Stimulated activated CD8-positive, alpha-beta memory T cell treated with anti-CD3 and anti-CD28 coated beads, Interleukin-12 subunit alpha, Interleukin-12 subunit beta, amount 100 ng/mL, for 24 hours (primary cell): ENCODE results near the gene ZDHHC7.
A peak's percentile ranks its signal among the peaks of the same experiment; 100 is the strongest.

Experiments used
- DNase-seq: peaks from one replicate; pipeline ENCODE4 v3.0.0-alpha.2; 2020; ENCODE audit errors: extremely low read depth

Gene ZDHHC7

GRCh38 chr16:84964386-84965128 is 46.8 kb downstream of the ZDHHC7 start:
- no peak for DNase-seq

DNA sequence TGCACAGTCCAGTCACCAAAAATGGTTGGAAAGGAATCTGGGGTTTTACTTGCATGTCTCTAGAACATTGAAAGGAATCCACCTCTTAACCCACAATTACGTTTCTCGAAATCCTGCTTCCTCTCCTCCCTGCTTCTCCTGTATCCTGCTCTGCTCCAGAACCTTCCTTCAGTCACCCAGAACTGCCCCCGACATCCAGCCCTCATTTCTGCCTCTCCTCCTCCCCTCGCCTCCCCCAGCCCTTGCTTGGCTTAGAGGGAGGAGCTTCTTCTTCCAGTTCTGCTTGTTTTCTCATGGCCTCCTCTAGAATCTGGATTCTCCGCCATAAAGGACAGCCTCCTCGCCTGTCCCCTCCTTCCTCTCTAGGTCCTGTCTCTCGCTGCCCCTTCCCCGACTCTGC is 48.3 kb downstream of the ZDHHC7 start:
- DNase-seq = no peak

DNA sequence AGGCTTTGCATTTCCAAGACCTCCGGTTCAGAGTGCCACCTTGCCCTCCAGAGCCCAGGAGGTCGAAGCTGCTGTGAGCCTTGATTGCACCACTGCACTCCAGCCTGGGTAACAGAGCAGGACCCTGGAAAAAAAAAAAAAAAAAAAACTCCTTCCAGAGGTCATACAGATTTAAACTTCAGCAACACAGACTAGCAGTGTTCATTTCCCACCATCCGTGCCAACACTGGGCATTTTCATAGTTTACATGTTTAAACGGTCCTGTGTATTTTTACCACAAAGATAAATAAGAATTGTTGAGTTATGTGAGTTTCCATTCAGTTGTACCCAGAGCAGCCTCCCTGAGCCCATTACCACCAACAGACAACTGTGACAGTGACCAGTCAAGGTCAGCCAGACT is 50.4 kb downstream of the ZDHHC7 start:
- no peak for DNase-seq

DNA sequence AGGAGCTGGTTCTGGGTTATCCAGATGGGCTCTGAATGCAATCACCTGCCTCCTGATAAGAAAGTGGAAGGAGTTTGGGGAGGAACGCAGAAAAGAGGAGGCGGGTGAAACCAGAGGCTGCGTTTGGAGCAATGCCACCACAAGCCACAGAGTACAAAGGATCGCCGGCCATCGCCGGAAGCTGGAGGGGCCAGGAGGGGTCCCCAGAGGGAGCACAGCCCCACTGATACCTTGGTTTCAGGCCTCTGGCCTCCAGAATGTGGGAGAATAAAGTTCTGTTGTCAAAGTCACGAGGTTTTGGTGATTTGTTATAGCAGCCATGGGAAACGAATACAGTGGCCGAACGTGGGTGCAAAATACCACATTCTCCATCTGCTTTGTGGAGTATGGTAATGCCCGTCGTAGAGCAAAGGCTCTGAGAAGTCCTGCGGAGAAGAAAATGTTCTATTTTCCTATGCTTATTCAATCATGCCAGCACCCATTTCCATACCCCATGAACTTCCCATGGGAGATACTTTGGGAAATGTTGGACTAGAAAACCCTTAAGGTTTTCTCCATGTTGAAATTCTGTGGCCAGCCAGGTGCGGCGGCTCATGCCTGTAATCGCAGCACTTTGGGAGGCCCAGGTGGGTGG is 51.4 kb downstream of the ZDHHC7 start:
- no peak for DNase-seq

DNA sequence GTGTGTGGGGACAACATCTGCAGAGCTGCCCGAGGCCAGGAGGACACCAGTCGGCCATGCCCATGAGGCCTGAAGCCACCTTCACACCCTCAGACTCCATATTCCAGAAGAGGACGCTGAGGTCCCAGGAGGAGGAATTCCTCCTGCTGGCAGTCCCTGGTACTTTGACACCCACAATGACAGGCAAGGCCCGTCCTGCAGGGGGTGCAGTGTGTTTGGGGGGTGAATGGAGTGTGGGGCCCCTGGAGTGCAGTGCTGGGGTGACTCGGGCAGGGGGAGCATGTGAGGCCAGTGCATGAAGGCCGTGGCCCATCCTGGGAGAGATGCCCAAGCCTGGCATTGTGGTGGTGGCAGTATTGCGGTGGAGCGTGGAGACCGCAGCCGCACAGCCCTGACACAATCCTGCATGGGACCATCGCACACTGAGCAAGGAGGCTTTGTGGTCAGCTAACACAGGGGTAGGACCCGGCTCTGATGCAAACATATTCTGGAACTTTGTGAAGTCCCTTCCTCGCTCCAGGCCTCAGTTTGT is 52.2 kb downstream of the ZDHHC7 start:
- DNase-seq = no peak

DNA sequence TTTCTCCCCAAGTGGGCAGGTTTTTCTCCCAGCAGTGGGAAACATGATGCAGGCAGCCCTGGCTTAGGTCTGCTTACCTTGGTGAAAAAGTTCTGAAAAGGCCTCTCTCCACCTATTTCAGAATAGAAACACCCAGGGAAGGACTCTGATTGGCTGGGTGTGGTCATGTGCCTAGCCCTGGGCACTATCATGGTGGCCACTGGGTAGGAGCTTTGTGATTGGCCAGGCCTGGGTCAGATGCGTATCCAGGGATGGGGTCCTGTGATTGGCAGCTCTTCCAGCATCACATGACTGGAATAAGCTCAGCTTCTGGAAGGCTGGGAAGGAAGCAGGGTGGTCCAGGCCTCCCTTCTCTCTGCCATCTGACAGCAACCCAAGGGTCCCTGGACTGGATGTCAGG is 53.5 kb downstream of the ZDHHC7 start:
- no peak for DNase-seq

GRCh38 chr16:84957192-84957591 is 54.1 kb downstream of the ZDHHC7 start:
- DNase-seq = no peak

- no peak for DNase-seq
Observed at GRCh38 chr16:84955427-84955826, 55.9 kb downstream of the ZDHHC7 start.

GRCh38 chr16:84953190-84953746 is 58.1 kb downstream of the ZDHHC7 start:
- DNase-seq = no peak

- peak; percentile 23 for DNase-seq
Observed at GRCh38 chr16:84952335-84953189, 58.8 kb downstream of the ZDHHC7 start.

- DNase-seq = peak; percentile 9
Observed at GRCh38 chr16:84950906-84951305, 60.4 kb downstream of the ZDHHC7 start.

DNA sequence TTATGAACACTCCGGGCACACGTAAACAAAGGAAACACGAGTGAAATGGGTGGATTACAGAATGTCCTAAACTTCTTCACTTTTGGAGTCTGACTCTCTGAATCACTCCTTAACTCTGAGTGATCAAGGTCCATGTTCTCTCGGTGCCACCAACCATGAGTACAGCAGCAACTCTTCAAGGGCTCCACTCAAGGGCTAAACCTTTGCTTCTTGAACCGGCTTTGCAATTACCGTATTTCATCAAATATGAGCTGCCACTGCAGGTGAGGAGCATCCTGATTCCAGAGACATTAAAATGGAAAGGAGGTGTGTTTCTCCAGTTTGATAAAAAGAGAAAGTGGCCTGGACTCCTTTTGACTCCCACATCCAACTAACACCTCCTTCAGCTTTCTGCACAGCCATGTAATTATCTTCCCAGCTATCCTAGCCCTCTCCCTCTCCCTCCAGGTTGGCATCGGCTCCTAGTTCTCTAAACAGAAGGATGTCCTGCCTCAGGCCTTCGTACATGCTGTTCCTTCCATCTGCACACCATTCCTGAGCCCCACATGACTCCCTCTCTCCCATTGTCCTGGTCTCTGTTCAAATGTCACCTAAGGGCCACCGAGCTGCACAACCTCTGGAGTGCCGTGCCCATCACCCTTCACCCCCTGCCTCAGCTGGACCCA is 61.4 kb downstream of the ZDHHC7 start:
- DNase-seq = no peak

DNA sequence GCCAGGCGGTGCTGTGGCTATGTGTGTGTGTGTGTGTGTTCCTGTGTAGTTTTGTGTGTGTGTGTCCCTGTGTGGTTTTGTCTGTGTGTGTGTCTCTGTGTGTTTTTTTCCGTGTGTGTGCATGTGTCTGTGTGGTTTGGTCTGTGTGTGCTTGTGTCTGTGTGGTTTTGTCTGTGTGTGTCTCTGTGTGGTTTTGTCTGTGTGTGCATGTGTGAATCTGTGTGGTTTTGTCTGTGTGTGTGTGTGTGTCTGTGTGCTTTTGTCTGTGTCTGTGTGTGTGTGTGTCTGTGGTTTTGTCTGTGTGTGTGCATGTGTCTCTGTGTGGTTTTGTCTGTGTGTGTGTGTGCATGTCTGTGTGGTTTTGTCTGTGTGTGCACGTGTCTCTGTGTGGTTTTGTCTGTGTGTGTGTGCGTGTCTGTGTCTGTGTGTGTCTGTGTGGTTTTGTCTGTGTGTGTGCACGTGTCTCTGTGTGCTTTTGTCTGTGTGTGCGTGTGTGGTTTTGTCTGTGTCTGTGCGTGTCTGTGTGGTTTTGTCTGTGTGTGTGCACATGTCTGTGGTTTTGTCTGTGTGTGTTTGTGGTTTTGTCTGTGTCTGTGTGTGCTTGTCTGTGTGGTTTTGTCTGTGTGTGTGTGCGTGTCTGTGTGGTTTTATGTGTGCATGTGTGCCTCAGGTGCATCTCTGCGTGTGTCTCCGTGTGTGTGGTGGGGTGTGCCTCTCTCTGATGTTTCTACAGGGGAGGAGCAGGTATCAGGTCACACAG is 62.3 kb downstream of the ZDHHC7 start:
- no peak for DNase-seq

- no peak for DNase-seq
Observed at GRCh38 chr16:84947996-84948850, 63.1 kb downstream of the ZDHHC7 start.

GRCh38 chr16:84947022-84947421 is 64.3 kb downstream of the ZDHHC7 start:
- no peak for DNase-seq

DNA sequence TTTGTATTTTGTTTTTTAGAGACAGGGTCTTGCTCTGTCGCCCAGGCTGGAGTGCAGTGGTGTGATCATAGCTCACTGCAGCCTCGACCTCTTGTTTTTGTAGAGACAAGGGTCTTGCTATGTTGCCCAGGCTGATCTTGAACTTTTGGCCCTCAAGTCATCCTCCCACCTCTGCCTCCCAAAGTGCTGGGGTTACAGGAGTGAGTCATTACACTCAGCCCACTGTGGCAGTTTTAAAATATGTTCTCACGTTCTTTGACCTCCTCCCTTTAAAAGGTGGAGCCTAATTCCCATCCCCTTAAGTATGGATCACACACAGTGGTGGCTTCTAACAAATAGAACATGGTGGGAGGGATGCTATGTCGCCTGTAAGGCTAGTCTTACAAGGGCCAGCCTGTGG is 67.7 kb downstream of the ZDHHC7 start:
- DNase-seq = no peak

DNA sequence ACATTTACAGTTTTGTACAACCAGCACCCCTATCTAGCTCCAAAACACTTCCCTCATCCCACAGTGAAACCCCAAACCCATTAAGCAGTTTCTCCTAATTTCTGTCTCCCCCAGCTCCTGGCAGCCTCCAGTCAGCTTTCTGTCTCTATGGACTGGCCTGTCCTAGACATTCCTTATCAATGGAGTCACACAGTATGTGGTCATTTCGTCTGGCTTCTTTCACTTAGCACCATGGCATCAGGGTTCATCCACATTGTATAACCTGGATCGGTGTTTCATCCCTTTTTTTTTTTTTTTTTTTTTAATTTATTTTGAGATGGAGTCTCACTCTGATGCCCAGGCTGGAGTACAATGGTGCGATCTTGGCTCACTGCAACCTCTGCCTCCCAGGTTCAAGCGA is 68.5 kb downstream of the ZDHHC7 start:
- no peak for DNase-seq

- DNase-seq = no peak
Observed at GRCh38 chr16:84941921-84942320, 69.4 kb downstream of the ZDHHC7 start.

- no peak for DNase-seq
Observed at GRCh38 chr16:84940670-84941551, 70.4 kb downstream of the ZDHHC7 start.
